SK-N-SH treated with all-trans-retinoic acid at 6 μM for 48 hours (cell line): ENCODE measurements around the gene RAB21.

Experiments
- ATAC-seq: fragments of 200-7000 bp; cut with Tn5 transposase; 3 replicates; pipeline ENCODE4 v1.9.1; 2020; ENCODE audit warnings: mild to moderate bottlenecking, moderate library complexity
- BACH2 ChIP-seq: fragments of 250-450 bp; sonication (Bioruptor Pico); IDR thresholded peaks from 2 replicates; pipeline ENCODE4 v1.9.0; 2021; ENCODE audit warnings: mild to moderate bottlenecking, borderline replicate concordance
- CREB5 ChIP-seq: fragments of 250-450 bp; sonication (Bioruptor Pico); IDR thresholded peaks from 2 replicates; pipeline ENCODE4 v1.5.1; 2020; ENCODE audit warnings: low read depth, mild to moderate bottlenecking, moderate library complexity
- CSDC2 ChIP-seq: fragments of 250-450 bp; sonication (Bioruptor Pico); IDR thresholded peaks from 2 replicates; pipeline ENCODE4 v1.5.0; 2020; ENCODE audit warnings: mild to moderate bottlenecking, moderate library complexity
- CSRNP3 ChIP-seq: fragments of 250-450 bp; sonication (Bioruptor Pico); IDR thresholded peaks from 2 replicates; pipeline ENCODE4 v1.5.1; 2021; ENCODE audit warnings: mild to moderate bottlenecking, moderate library complexity
- GLIS3 ChIP-seq: fragments of 250-450 bp; sonication (Bioruptor Pico); IDR thresholded peaks from 2 replicates; pipeline ENCODE4 v1.5.0; 2020; ENCODE audit warnings: mild to moderate bottlenecking, moderate library complexity
- ISL1 ChIP-seq: fragments of 250-450 bp; sonication (Bioruptor Pico); IDR thresholded peaks from 2 replicates; pipeline ENCODE4 v2.1.2; 2022; ENCODE audit warnings: mild to moderate bottlenecking, moderate library complexity
- OSR1 ChIP-seq: fragments of 250-450 bp; sonication (Bioruptor Pico); IDR thresholded peaks from 2 replicates; pipeline ENCODE4 v1.8.0; 2022; ENCODE audit warnings: moderate library complexity, mild to moderate bottlenecking, inconsistent platforms
- PATZ1 ChIP-seq: fragments of 250-450 bp; sonication (Bioruptor Pico); IDR thresholded peaks from 2 replicates; pipeline ENCODE4 v1.8.0; 2020; ENCODE audit warnings: mild to moderate bottlenecking, moderate library complexity, borderline replicate concordance
- POU6F1 ChIP-seq: fragments of 250-450 bp; sonication (Bioruptor Pico); IDR thresholded peaks from 2 replicates; pipeline ENCODE4 v1.8.0; 2021; ENCODE audit warnings: low read depth, mild to moderate bottlenecking, moderate library complexity, borderline replicate concordance
- PPARA ChIP-seq: fragments of 250-450 bp; sonication (Bioruptor Pico); IDR thresholded peaks from 2 replicates; pipeline ENCODE4 v1.5.0; 2020; ENCODE audit warnings: mild to moderate bottlenecking, borderline replicate concordance
- RARB ChIP-seq: fragments of 250-450 bp; sonication (Bioruptor Pico); IDR thresholded peaks from 2 replicates; pipeline ENCODE4 v1.8.0; 2021; ENCODE audit warnings: mild to moderate bottlenecking, moderate library complexity
- SNAI2 ChIP-seq: fragments of 250-450 bp; sonication (Bioruptor Pico); IDR thresholded peaks from 2 replicates; pipeline ENCODE4 v1.5.0; 2020; ENCODE audit warnings: mild to moderate bottlenecking, moderate library complexity
- TOX ChIP-seq: fragments of 250-450 bp; sonication (Bioruptor Pico); IDR thresholded peaks from 2 replicates; pipeline ENCODE4 v1.8.0; 2021; ENCODE audit warnings: mild to moderate bottlenecking, moderate library complexity, borderline replicate concordance
- TSHZ2 ChIP-seq: fragments of 250-450 bp; sonication (Bioruptor Pico); IDR thresholded peaks from 2 replicates; pipeline ENCODE4 v1.5.0; 2020; ENCODE audit warnings: mild to moderate bottlenecking, moderate library complexity
- ZC3H10 ChIP-seq: fragments of 250-450 bp; sonication (Bioruptor Pico); IDR thresholded peaks from 2 replicates; pipeline ENCODE4 v1.5.1; 2021; ENCODE audit warnings: mild to moderate bottlenecking, moderate library complexity
- ZFP3 ChIP-seq: fragments of 250-450 bp; sonication (Bioruptor Pico); IDR thresholded peaks from 2 replicates; pipeline ENCODE4 v1.5.0; 2020; ENCODE audit warnings: mild to moderate bottlenecking, moderate library complexity
- ZNF565 ChIP-seq: fragments of 450-650 bp; formaldehyde crosslinking; conservative IDR thresholded peaks from 2 replicates; pipeline ENCODE4 v1.5.0; 2020; ENCODE audit warnings: low read depth, mild to moderate bottlenecking, moderate library complexity
- ZNF70 ChIP-seq: fragments of 450-650 bp; formaldehyde crosslinking; IDR thresholded peaks from 2 replicates; pipeline ENCODE4 v1.5.0; 2020; ENCODE audit warnings: mild to moderate bottlenecking, moderate library complexity
- ZNF8 ChIP-seq: fragments of 450-650 bp; formaldehyde crosslinking; IDR thresholded peaks from 2 replicates; pipeline ENCODE4 v1.5.0; 2020; ENCODE audit warnings: mild to moderate bottlenecking, moderate library complexity

The RAB21 gene

GRCh38 chr12:71771069-71771468, 16.4 kb downstream of the RAB21 start:
- ATAC-seq = no peak

DNA sequence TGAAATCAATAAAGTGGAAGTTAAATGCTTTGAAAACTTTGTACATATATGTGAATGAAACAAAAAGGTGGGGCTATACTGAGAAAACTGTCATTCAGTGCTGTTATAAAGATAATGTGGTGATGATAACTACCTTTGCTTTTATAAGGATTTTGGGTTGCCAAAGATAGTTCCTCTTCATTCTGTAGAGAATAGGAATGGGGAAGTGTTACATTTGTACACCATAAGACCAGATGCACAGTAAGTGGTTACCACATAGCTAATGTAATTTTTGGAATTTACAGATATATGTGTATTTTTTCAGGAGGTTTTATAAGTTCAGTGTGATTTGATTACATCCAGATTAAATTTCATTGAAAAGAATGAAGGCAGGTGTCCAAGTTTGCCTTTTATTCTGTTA, 18.1 kb downstream of the RAB21 start:
- TF ChIP-seq RARB (CRISPR knock-in tag) = no peak
- TF ChIP-seq ZFP3 (CRISPR knock-in tag) = no peak
- TF ChIP-seq OSR1 (CRISPR knock-in tag) = no peak
- TF ChIP-seq TSHZ2 = no peak
- no peak for TF ChIP-seq POU6F1 (CRISPR knock-in tag)
- no peak for TF ChIP-seq ZNF70 (CRISPR knock-in tag)
- no peak for TF ChIP-seq ZC3H10
- TF ChIP-seq ZNF565 = no peak
- ATAC-seq = no peak

More at GRCh38 chr12:71771069-71771468, 16.4 kb downstream of the RAB21 start:
- TF ChIP-seq OSR1 (CRISPR knock-in tag) (no peak), CSDC2 (CRISPR knock-in tag) (no peak)
- TF ChIP-seq, all 23 proteins: peak for 0

DNA sequence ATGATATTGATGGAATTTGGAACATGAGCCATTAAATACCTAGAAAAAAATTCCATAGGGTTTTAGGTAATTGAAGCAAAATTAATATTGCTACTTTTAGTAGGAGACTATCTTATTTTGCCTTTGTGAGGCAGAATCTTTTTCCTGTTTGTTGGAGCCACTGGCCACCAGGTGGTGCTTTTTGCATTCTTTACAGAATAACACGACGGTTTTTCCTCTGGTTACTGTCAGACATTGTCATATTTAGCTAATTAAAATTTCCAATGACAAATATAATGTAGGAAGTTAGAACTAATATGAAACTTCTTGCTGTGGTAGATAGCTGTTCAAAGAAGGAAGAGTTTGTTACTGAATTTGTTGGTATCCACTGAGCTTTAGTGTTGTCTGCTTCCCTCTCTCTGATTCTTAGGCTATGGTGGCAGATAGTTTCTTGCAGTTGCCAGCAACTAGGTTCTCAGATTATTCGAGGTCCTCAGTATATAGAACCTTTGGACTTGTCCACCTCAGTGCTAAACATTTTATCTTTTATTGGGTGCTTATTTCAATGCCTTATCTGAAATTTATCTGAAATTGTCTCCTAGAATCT, 25.7 kb downstream of the RAB21 start:
- ATAC-seq = peak; percentile 80
- TF ChIP-seq CSDC2 (CRISPR knock-in tag) = no peak
- no peak for TF ChIP-seq BACH2
- no peak for TF ChIP-seq ISL1 (CRISPR knock-in tag)
- no peak for TF ChIP-seq POU6F1 (CRISPR knock-in tag)
- no peak for TF ChIP-seq CREB5 (CRISPR knock-in tag)
- TF ChIP-seq CSRNP3 (CRISPR knock-in tag) = no peak
- no peak for TF ChIP-seq TOX (CRISPR knock-in tag)
- no peak for TF ChIP-seq ZC3H10
- TF ChIP-seq SNAI2 (CRISPR knock-in tag) = no peak
- TF ChIP-seq PPARA = no peak
- TF ChIP-seq ZNF70 (CRISPR knock-in tag) = no peak

DNA sequence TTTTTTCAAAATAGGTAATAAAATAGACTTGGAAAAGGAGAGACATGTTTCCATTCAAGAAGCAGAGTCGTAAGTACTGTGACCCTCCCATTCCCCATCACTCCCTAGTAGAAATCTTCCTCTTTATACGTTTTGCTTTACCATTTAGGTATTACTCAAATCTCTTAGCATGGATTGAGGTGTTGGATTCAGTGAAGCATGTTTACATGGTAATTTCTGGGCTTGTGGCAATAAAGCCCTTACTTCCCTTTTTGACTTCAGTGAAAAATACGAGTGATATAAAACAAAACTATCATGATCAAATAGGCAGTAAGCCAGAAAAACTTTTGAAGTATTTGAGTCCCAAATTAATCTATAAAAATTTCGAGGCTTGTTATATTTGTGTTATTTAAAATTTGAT, 27.4 kb downstream of the RAB21 start:
- no peak for TF ChIP-seq PPARA
- no peak for TF ChIP-seq ZNF565
- no peak for TF ChIP-seq CREB5 (CRISPR knock-in tag)
- no peak for TF ChIP-seq PATZ1 (CRISPR knock-in tag)
- no peak for TF ChIP-seq GLIS3 (CRISPR knock-in tag)
- TF ChIP-seq ZNF70 (CRISPR knock-in tag) = no peak
- no peak for TF ChIP-seq ISL1 (CRISPR knock-in tag)
- no peak for TF ChIP-seq ZC3H10
- TF ChIP-seq ZNF8 = no peak
- no peak for TF ChIP-seq SNAI2 (CRISPR knock-in tag)
- no peak for ATAC-seq
